NK-92 (cell line): ENCODE data around the gene TYROBP.
"Not testable (repeated sequence)": the region's sequence is repeated elsewhere in the genome, so short reads cannot be mapped to it uniquely, and the experiment has no call there.

Source experiments
- DNase-seq: peaks from one replicate; lab custom pipeline; 2025; ENCODE audit not compliant: unreplicated experiment; lab: John Stamatoyannopoulos, UW

Gene TYROBP

DNA sequence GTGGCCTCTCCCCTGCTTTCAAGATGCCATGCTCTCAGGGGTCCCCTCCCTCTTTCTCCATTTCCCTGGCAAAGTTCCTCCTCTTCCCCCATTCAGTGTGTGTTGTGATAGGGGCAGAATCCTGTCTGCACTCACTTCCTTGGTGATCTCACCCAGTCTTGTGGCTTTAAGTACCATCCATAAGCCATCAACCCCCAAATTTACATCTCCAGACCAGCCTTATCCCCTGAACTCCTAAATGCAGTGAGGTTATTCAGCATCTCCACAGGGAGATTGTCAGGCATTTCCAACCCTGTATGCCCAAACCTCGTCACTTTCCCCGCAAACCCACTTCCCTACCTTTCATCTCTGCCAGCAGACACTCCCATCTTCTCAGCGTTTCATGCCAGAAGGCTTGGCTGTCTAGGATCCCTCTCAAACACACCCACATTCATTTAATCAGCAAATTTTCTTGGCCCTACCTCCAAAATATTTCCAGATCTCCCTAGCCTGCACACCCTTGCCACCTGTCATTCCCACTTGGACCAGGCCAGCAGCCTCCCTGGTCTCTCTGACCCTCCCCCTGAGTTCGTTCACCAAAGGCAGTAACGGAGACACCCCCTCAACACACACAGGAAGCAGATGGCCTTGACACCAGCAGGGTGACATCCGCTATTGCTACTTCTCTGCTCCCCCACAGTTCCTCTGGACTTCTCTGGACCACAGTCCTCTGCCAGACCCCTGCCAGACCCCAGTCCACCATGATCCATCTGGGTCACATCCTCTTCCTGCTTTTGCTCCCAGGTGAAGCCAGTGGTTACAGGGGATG, 6.0 kb downstream of the TYROBP start, which contains the start of gene HCST:
Gene HCST (plus strand): TSS at position 676 of the 808 bp plus-strand sequence. CDS start 65 bp downstream, at position 741.
- no peak for DNase-seq

DNA sequence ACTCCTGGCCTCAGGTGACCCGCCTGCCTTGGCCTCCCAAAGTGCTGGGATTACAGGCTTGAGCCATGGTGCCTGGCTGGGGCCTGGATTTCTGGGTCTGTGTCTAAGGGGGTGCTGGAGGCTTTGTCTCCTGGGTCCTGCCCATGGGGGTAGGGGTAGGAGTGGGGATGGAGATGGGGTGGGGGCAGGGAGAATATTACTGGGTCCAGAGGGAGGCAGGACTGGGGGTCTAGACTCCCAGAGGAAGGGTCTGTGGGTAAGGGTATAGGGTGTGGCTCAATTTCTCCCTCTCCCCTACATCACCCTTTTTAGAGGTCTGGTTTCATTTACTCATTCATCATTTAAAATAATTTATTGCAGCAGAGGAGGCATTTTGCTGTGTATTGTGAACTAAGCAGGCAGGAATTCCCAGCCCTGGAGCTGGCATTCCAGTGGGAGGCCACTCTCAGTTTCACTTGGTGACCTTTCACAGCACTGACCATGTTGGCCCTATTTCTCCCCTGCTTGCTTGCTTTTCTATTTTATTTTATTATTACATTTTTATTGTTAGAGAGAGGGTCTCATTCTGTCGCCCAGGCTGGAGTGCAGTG, 6.9 kb downstream of the TYROBP start:
- no peak for DNase-seq

GRCh38 chr19:35899547-35900214, 8.4 kb downstream of the TYROBP start:
- no peak for DNase-seq

- no peak for DNase-seq
These were observed 9.6 kb downstream of the TYROBP start for GRCh38 chr19:35898499-35898809.

GRCh38 chr19:35897706-35898451, 10.2 kb downstream of the TYROBP start:
- DNase-seq, result no peak

- no peak for DNase-seq
These were observed 11.5 kb downstream of the TYROBP start for GRCh38 chr19:35896643-35897040.

GRCh38 chr19:35895911-35896642, 12.0 kb downstream of the TYROBP start:
- no peak for DNase-seq

DNA sequence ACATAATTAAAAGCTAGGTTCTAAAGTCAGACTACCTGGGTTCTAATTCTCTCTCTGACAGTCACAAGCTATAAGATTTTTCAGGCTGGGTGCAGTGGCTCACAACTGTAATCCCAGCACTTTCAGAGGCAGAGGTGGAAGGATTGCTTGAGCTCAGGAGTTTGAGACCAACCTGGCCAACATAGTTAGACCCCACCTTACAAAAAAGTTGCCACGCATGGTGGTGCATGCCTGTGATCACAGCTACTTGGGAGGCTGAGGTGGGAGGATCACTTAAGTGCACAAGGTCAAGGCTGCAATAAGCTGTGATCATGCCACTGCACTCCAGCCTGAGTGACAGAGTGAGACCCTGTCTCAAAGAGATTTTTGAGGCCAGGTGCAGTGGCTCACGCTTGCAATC, 13.8 kb downstream of the TYROBP start:
- no peak for DNase-seq

DNA sequence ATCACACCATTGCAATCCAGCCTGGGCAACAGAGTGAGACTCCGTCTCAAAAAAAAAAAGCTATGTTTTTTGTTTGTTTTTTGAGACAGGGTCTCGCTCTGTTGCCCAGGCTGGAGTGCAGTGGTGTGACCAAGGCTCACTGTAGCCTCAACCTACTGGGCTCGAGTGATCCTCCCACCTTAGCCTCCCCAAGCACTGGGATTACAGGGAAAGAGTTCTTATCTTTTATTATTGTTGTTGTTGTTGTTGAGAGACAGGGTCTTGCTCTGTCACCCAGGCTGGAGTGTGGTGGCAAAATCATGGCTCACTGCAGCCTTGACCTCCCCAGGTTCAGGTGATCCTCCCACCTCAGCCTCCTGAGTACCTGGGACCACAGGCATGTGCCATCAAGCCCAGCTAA, 16.3 kb downstream of the TYROBP start:
- DNase-seq, result not testable (repeated sequence)

- DNase-seq, result no peak
These were observed 17.9 kb downstream of the TYROBP start for GRCh38 chr19:35890113-35890650.

DNA sequence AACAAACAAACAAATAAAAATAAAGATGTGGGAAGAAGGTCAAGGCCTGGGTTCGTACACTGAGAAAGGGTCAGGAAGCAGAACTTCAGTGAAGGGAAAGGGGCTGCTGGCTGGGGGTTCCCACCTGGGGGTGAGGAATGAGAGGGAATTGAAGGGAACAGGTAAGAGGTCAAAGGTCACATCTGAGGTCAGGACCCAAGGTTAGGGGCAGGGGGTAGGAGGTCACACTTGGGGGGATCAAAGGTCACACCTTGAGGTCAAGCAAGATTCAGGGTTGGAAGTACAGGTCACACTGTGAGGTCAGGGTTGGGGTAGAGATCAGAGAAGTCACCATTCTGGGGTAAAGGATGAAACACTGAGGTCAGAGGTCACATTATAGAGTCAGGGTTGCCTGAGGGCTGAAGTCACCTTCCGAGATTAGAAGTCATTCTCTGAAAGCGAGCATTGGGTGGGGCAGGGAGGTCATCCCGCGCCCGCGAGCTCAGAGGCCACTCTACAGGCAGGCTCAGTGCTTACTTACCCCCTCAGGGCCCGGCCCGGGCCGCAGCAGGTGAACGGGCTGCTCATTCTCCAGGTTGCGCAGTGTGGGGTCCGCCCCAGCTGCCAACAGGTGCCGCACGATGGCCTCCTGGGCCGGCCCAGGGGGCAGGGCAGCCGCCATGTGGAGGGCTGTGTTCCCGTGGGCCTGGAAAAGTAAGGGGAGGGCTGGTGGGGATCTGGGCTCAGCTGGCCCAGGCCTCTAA, 18.6 kb downstream of the TYROBP start:
- DNase-seq, result no peak

- no peak for DNase-seq
These were observed 19.7 kb downstream of the TYROBP start for GRCh38 chr19:35888398-35888797.

GRCh38 chr19:35887197-35887596, 20.9 kb downstream of the TYROBP start:
- no peak for DNase-seq

DNA sequence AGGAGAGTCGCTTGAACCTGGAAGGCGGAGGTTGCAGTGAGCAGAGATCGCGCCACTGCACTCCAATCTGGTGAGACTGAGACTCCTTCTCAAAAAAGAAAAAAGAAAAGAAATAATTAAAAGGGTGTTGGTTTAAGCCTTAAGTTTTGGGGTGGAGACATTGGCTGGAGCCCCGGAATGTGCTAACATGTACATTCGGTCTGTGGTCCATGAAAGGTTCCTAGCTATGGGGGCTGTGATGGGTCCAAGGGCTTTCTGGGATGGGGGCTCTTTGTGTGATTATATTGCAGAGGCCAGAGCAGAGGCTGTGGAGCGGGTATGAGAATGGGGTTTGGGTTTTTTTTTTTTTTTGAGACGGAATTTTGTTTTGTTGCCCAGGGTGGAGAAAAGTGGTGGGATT, 22.2 kb downstream of the TYROBP start:
- DNase-seq, result no peak

DNA sequence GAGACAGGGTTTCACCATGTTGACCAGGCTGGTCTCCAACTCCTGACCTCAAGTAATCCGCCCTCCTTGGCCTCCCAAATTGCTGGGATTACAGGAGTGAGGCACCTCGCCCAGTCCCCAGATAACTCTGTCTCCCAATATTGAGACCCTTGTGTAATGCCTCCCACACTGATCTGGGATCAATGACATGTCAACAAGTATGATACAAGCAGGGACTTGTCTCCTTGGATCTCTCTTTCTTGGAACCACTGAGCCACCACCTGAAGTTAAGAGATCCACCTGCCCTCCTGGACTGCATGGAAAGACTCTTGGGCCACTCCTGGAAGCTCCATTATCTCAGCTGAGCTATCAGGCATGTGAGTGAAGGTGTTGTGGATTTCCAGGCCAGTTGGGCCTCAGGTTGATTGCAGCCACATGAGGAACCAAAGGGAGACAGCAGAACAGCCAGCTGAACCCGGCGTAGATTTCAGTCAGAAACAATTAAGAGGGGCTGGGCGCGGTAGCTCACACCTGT, 22.8 kb downstream of the TYROBP start:
- DNase-seq, result no peak

DNA sequence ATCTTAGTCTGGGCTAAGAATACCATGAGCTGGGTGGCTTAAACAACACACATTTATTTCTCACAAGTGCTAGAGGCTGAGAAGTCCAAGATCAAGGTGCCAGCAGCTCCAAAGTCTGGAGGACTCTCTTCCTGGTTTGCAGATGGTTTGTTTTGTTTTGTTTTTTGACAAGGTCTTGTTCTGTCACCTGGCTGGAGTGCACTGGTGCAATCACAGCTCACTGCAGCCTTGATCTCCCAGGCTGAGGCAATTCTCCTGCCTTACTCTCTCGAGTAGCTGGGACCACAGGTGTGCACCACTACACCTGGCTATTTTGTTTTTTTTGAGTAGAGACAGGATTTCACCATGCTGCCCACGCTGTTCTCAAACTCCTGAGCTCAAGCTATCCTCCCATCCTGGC, 24.2 kb downstream of the TYROBP start:
- DNase-seq, result no peak

- DNase-seq, result no peak
These were observed 25.8 kb downstream of the TYROBP start for GRCh38 chr19:35882114-35882832.

GRCh38 chr19:35879770-35880317, 28.3 kb downstream of the TYROBP start:
- DNase-seq, result no peak

GRCh38 chr19:35879068-35879467, 29.0 kb downstream of the TYROBP start:
- DNase-seq, result no peak
